AG10803 (cell line): Measurements from ENCODE around the gene CGRRF1.

ENCODE experiments used
- DNase-seq: peaks from one replicate; pipeline ENCODE4 v3.0.0; 2010; ENCODE audit warnings: low read depth
- H3K4me3 ChIP-seq: 2 replicates; pipeline ENCODE4 v1.5.1; 2011; ENCODE audit warnings: mild to moderate bottlenecking, low read length, control low read depth
- TF ChIP-seq, protein P1 (sequence below): conservative IDR thresholded peaks from 2 replicates; pipeline ENCODE4 v1.5.1; 2011; ENCODE audit warnings: mild to moderate bottlenecking, low read length, control low read depth, inconsistent platforms

The CGRRF1 gene

DNA sequence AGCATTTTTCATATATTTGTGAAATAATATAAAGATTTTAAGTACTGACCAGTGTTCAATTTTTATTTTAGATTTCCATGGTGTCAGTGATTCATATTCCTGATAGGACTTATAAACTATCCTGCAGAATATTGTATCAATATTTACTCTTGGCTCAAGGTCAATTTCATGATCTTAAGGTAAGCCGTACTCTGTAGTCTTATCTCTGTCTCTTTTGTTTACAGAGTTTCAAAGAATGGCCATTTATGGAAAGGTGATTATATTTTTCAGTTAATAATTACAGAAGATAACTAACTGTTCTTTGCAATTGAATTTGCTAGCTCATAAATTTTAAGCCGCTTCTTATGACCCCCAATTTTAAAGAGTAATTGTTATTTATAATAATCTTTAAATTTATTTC lies 27.9 kb downstream of the CGRRF1 start:
- TF ChIP-seq, protein P1, sequence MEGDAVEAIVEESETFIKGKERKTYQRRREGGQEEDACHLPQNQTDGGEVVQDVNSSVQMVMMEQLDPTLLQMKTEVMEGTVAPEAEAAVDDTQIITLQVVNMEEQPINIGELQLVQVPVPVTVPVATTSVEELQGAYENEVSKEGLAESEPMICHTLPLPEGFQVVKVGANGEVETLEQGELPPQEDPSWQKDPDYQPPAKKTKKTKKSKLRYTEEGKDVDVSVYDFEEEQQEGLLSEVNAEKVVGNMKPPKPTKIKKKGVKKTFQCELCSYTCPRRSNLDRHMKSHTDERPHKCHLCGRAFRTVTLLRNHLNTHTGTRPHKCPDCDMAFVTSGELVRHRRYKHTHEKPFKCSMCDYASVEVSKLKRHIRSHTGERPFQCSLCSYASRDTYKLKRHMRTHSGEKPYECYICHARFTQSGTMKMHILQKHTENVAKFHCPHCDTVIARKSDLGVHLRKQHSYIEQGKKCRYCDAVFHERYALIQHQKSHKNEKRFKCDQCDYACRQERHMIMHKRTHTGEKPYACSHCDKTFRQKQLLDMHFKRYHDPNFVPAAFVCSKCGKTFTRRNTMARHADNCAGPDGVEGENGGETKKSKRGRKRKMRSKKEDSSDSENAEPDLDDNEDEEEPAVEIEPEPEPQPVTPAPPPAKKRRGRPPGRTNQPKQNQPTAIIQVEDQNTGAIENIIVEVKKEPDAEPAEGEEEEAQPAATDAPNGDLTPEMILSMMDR = no peak
- no peak for DNase-seq

DNA sequence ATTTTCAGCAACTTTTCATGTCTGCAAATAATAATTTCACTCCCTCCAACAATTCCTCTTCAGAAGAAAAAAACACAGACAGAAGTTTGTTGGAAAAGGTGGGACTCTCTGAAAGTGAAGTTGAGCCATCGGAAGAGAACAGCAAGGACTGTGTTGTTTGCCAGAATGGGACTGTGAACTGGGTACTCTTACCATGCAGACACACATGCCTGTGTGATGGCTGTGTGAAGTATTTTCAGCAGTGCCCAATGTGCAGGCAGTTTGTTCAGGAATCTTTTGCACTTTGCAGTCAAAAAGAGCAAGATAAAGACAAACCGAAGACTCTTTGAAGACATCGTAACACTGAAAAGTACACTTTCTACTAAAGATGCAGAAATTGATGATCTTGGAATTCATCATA lies 28.3 kb downstream of the CGRRF1 start:
- TF ChIP-seq, protein P1 = no peak
- no peak overlapping the region for H3K4me3 ChIP-seq
- DNase-seq = no peak

More for the DNA sequence above, 27.9 kb downstream of the CGRRF1 start:
- H3K4me3 ChIP-seq = no peak overlapping the region

DNA sequence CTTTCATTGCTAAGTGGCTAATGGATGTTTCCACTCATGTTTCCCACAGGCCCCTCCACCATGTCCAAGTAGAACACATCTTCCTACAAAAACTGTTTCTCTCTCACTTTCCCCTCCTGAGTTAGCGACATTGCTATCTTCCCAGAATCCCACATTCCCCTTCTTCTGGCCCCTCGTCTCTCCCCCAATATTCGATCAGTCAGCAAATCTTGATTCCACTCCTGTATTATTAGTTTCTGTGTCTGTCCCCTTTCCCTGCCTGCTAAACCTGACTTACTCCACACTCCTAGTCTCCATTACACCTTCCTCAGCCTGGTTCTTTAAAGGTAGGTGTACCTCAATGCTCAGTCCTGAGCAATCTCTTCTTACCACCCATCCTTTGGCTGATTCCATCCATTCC lies 37.9 kb downstream of the CGRRF1 start:
- TF ChIP-seq, protein P1 = no peak
- no peak for DNase-seq
- no peak overlapping the region for H3K4me3 ChIP-seq

DNA sequence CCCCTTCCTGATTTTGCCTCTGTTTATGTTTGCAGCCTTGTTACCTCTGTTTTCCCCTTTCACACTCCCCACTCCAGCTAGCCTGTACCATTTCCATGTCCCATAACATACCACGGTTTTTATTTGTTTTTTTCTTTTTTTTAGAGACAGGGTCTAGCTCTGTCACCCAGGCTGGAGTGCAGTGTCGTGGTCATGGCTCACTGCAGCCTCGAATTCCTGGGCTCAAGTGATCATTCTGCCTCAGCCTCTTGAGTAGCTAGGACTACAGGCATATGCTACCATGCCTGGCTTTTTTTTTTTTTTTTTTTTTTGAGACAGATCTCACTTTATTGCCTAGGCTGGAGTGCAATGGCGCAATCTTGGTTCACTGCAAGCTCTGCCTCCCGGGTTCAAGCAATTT lies 38.8 kb downstream of the CGRRF1 start:
- H3K4me3 ChIP-seq = no peak overlapping the region
- TF ChIP-seq, protein P1 = no peak
- no peak for DNase-seq

DNA sequence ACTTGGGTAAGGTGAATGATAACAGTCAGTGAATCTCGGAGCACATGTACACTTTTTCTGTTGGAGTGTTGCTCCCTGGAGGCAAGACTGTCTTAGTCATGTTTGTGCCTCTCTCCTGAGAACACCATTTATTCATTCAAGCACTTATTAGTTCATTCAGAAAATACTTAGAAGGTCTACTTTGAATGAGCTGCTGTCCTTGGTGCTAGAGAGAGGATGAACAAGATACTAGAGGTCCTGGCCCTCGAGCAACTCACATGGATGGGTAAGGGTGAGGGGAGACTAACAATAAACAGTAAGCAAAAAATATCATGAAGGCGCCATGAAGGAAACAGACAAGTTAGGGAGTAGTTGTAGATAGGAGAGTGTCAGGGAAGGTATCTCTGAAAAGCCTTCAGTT lies 40.2 kb downstream of the CGRRF1 start:
- no peak overlapping the region for H3K4me3 ChIP-seq
- no peak for DNase-seq
- TF ChIP-seq, protein P1 = no peak

DNA sequence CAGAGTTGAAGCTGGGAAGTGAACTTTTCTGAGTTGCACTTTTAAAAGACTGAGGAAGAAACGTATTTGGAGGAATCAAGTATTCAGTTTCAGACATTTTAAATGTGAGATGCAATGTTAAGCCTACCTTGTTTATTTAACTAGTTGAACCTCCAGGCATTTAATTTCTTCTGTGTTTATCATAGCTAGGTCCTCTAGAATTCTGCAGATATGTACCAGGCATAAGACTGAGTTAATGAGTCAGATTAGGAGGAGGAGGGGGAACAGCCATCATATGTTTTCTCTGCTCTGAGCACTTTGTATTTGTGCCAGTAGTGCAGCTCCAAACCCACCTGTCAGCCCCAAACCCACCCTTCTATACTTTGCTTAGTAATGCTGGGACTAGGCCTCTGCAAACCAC lies 40.8 kb downstream of the CGRRF1 start:
- TF ChIP-seq, protein P1 = no peak
- no peak for DNase-seq
- no peak overlapping the region for H3K4me3 ChIP-seq

DNA sequence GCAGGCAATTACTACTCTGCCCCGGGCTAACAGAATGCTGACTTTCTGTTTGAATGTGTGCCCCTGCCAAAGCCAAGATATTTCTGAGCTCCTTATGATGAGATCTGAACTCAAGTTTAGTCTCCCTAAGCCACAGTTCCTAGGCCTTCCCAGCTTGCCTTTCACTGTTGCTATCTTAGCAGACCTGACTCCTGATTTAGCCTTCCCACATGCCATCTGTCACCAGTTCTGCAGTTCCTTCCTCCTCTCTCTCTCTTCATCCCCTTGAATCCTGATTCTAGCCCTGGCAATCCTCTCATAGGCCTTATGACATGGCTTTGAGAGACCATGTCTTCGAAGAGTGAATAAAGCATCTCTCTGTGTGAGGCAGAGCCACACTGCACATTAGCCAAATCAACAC lies 44.7 kb downstream of the CGRRF1 start:
- no peak for DNase-seq
- H3K4me3 ChIP-seq = no peak overlapping the region
- TF ChIP-seq, protein P1 = no peak
